Measurements from ENCODE around the gene KY.

The KY gene

GRCh38 chr3:134666052-134666451 is 15.2 kb upstream of the KY start:
- H3K27me3 ChIP-seq (ENCODE audit: control insufficient read depth, insufficient read depth, low read length): no peaks in the 10 kb centered on the region
- H3K36me3 ChIP-seq (ENCODE audit: control insufficient read depth, insufficient read depth, low read length): no peaks in the 10 kb centered on the region
- H3K4me3 ChIP-seq (ENCODE audit: low read length): no peak overlapping the region
- no peak overlapping the region for H3K9ac ChIP-seq (ENCODE audit: low read length)
- peaks cover 4% of the 10 kb centered on the region for H3K4me1 ChIP-seq (ENCODE audit: control insufficient read depth, insufficient read depth, low read length)
- H3K27ac ChIP-seq (ENCODE audit: low read depth, low read length): no peak overlapping the region

- Histone ChIP-seq H3K27me3 (ENCODE audit: control insufficient read depth, insufficient read depth, low read length) (no peaks in the 10 kb centered on the region), H3K4me3 (ENCODE audit: low read length) (no peak overlapping the region), H3K36me3 (ENCODE audit: control insufficient read depth, insufficient read depth, low read length) (no peaks in the 10 kb centered on the region), H3K4me1 (ENCODE audit: control insufficient read depth, insufficient read depth, low read length) (peaks cover 4% of the 10 kb centered on the region), H3K9ac (ENCODE audit: low read length) (no peak overlapping the region), H3K27ac (ENCODE audit: low read depth, low read length) (no peak overlapping the region)
Observed at GRCh38 chr3:134665243-134665642, 14.4 kb upstream of the KY start.

GRCh38 chr3:134663721-134664456 is 13.1 kb upstream of the KY start:
- no peak overlapping the region for H3K9ac ChIP-seq (ENCODE audit: low read length)
- no peaks in the 10 kb centered on the region for H3K36me3 ChIP-seq (ENCODE audit: control insufficient read depth, insufficient read depth, low read length)
- H3K27ac ChIP-seq (ENCODE audit: low read depth, low read length): no peak overlapping the region
- H3K4me3 ChIP-seq (ENCODE audit: low read length): no peak overlapping the region
- H3K27me3 ChIP-seq (ENCODE audit: control insufficient read depth, insufficient read depth, low read length): no peaks in the 10 kb centered on the region
- H3K4me1 ChIP-seq (ENCODE audit: control insufficient read depth, insufficient read depth, low read length): peaks cover 4% of the 10 kb centered on the region

- no peak overlapping the region for H3K4me3 ChIP-seq (ENCODE audit: low read length)
- H3K9ac ChIP-seq (ENCODE audit: low read length): no peak overlapping the region
- no peaks in the 10 kb centered on the region for H3K36me3 ChIP-seq (ENCODE audit: control insufficient read depth, insufficient read depth, low read length)
- no peaks in the 10 kb centered on the region for H3K27me3 ChIP-seq (ENCODE audit: control insufficient read depth, insufficient read depth, low read length)
- peaks cover 4% of the 10 kb centered on the region for H3K4me1 ChIP-seq (ENCODE audit: control insufficient read depth, insufficient read depth, low read length)
- no peak overlapping the region for H3K27ac ChIP-seq (ENCODE audit: low read depth, low read length)
Observed at GRCh38 chr3:134660046-134660441, 9.2 kb upstream of the KY start.

- Histone ChIP-seq H3K27ac (ENCODE audit: low read depth, low read length) (no peak overlapping the region), H3K9ac (ENCODE audit: low read length) (no peak overlapping the region), H3K4me3 (ENCODE audit: low read length) (no peak overlapping the region), H3K4me1 (ENCODE audit: control insufficient read depth, insufficient read depth, low read length) (peaks cover 4% of the 10 kb centered on the region), H3K36me3 (ENCODE audit: control insufficient read depth, insufficient read depth, low read length) (no peaks in the 10 kb centered on the region), H3K27me3 (ENCODE audit: control insufficient read depth, insufficient read depth, low read length) (no peaks in the 10 kb centered on the region)
Observed at GRCh38 chr3:134659391-134660045, 8.7 kb upstream of the KY start.

- Histone ChIP-seq H3K9ac (ENCODE audit: low read length) (no peak overlapping the region), H3K4me3 (ENCODE audit: low read length) (no peak overlapping the region), H3K27ac (ENCODE audit: low read depth, low read length) (no peak overlapping the region), H3K4me1 (ENCODE audit: control insufficient read depth, insufficient read depth, low read length) (no peaks in the 10 kb centered on the region), H3K36me3 (ENCODE audit: control insufficient read depth, insufficient read depth, low read length) (no peaks in the 10 kb centered on the region), H3K27me3 (ENCODE audit: control insufficient read depth, insufficient read depth, low read length) (no peaks in the 10 kb centered on the region)
Observed at GRCh38 chr3:134658555-134658954, 7.7 kb upstream of the KY start.

GRCh38 chr3:134656211-134656800 is 5.5 kb upstream of the KY start:
- no peaks in the 10 kb centered on the region for H3K27me3 ChIP-seq (ENCODE audit: control insufficient read depth, insufficient read depth, low read length)
- H3K36me3 ChIP-seq (ENCODE audit: control insufficient read depth, insufficient read depth, low read length): no peaks in the 10 kb centered on the region
- no peak overlapping the region for H3K9ac ChIP-seq (ENCODE audit: low read length)
- H3K4me3 ChIP-seq (ENCODE audit: low read length): no peak overlapping the region
- peaks cover 4% of the 10 kb centered on the region for H3K4me1 ChIP-seq (ENCODE audit: control insufficient read depth, insufficient read depth, low read length)
- H3K27ac ChIP-seq (ENCODE audit: low read depth, low read length): no peak overlapping the region

- Histone ChIP-seq H3K36me3 (ENCODE audit: control insufficient read depth, insufficient read depth, low read length) (no peaks in the 10 kb centered on the region), H3K4me1 (ENCODE audit: control insufficient read depth, insufficient read depth, low read length) (peaks cover 4% of the 10 kb centered on the region), H3K27me3 (ENCODE audit: control insufficient read depth, insufficient read depth, low read length) (no peaks in the 10 kb centered on the region), H3K9ac (ENCODE audit: low read length) (no peak overlapping the region), H3K27ac (ENCODE audit: low read depth, low read length) (no peak overlapping the region), H3K4me3 (ENCODE audit: low read length) (no peak overlapping the region)
Observed at GRCh38 chr3:134655706-134656105, 4.9 kb upstream of the KY start.

GRCh38 chr3:134654031-134654430 is 3.2 kb upstream of the KY start:
- H3K36me3 ChIP-seq (ENCODE audit: control insufficient read depth, insufficient read depth, low read length): no peaks in the 10 kb centered on the region
- peaks cover 2% of the 10 kb centered on the region for H3K27me3 ChIP-seq (ENCODE audit: control insufficient read depth, insufficient read depth, low read length)
- no peak overlapping the region for H3K4me3 ChIP-seq (ENCODE audit: low read length)
- H3K9ac ChIP-seq (ENCODE audit: low read length): no peak overlapping the region
- H3K4me1 ChIP-seq (ENCODE audit: control insufficient read depth, insufficient read depth, low read length): peaks cover 4% of the 10 kb centered on the region
- H3K27ac ChIP-seq (ENCODE audit: low read depth, low read length): no peak overlapping the region

- H3K27me3 ChIP-seq (ENCODE audit: control insufficient read depth, insufficient read depth, low read length): peaks cover 2% of the 10 kb centered on the region
- H3K27ac ChIP-seq (ENCODE audit: low read depth, low read length): no peak overlapping the region
- H3K4me1 ChIP-seq (ENCODE audit: control insufficient read depth, insufficient read depth, low read length): peaks cover 4% of the 10 kb centered on the region
- no peaks in the 10 kb centered on the region for H3K36me3 ChIP-seq (ENCODE audit: control insufficient read depth, insufficient read depth, low read length)
- H3K4me3 ChIP-seq (ENCODE audit: low read length): no peak overlapping the region
- H3K9ac ChIP-seq (ENCODE audit: low read length): no peak overlapping the region
Observed at GRCh38 chr3:134652886-134653630, 2.2 kb upstream of the KY start.

GRCh38 chr3:134652409-134652831 is 1.6 kb upstream of the KY start:
- Histone ChIP-seq H3K27me3 (ENCODE audit: control insufficient read depth, insufficient read depth, low read length) (peaks cover 2% of the 10 kb centered on the region), H3K4me3 (ENCODE audit: low read length) (no peak overlapping the region), H3K4me1 (ENCODE audit: control insufficient read depth, insufficient read depth, low read length) (peaks cover 4% of the 10 kb centered on the region), H3K36me3 (ENCODE audit: control insufficient read depth, insufficient read depth, low read length) (no peaks in the 10 kb centered on the region), H3K9ac (ENCODE audit: low read length) (no peak overlapping the region), H3K27ac (ENCODE audit: low read depth, low read length) (peak overlapping the region; percentile 78)

GRCh38 chr3:134651347-134652041 is 672 bp upstream of the KY start:
- Histone ChIP-seq H3K36me3 (ENCODE audit: control insufficient read depth, insufficient read depth, low read length) (no peaks in the 10 kb centered on the region), H3K27me3 (ENCODE audit: control insufficient read depth, insufficient read depth, low read length) (peaks cover 2% of the 10 kb centered on the region), H3K4me1 (ENCODE audit: control insufficient read depth, insufficient read depth, low read length) (peaks cover 4% of the 10 kb centered on the region), H3K9ac (ENCODE audit: low read length) (no peak overlapping the region), H3K27ac (ENCODE audit: low read depth, low read length) (peak overlapping the region; percentile 78), H3K4me3 (ENCODE audit: low read length) (peak overlapping the region; percentile 47)
